Thyroid gland (tissue), 4 donors: Measurements from ENCODE around the gene CHORDC1. TPM values are rescaled to one million over a fixed set of nuclear protein-coding genes. Genes with fewer than 3 reads are reported as not detected.
"Not testable (repeated sequence)": the region's sequence is repeated elsewhere in the genome, so short reads cannot be mapped to it uniquely, and the experiment has no call there.

Experiments
- DNase-seq, 2 donors: peaks; one replicate each; pipeline ENCODE4 v3.0.0-alpha.2; 2019
- H3K27ac ChIP-seq, 3 donors: fragments of 200-600 bp; sonication (generic); 1 replicate in 2 of 3; 2 replicates in 1 of 3; pipeline ENCODE4 v1.5.1; 2016 to 2019; ENCODE audit warnings: mild to moderate bottlenecking in 1 of 3, moderate library complexity in 1 of 3
- H3K27me3 ChIP-seq: fragments of 200-600 bp; sonication (generic); one replicate; pipeline ENCODE4 v1.5.1; 2019
- H3K36me3 ChIP-seq, 2 donors: fragments of 200-600 bp; sonication (generic); one replicate each; pipeline ENCODE4 v1.5.1; 2016 to 2019
- H3K4me1 ChIP-seq, 2 donors: fragments of 200-600 bp; sonication (generic); one replicate each; pipeline ENCODE4 v1.5.1; 2017 to 2019
- H3K4me3 ChIP-seq, 3 donors: fragments of 200-600 bp; sonication (generic); replicated peaks in 1 of 3; 1 replicate in 2 of 3; 2 replicates in 1 of 3; pipeline ENCODE4 v1.5.1; 2016; ENCODE audit warnings: mild to moderate bottlenecking in 1 of 3
- H3K9me3 ChIP-seq: fragments of 200-600 bp; sonication (generic); one replicate; pipeline ENCODE4 v1.5.1; 2017
- POLR2A ChIP-seq, 2 donors: fragments of 450-650 bp; IDR thresholded peaks; one replicate each; pipeline ENCODE4 v1.6.1; 2017; ENCODE audit warnings: antibody characterized with exemption in 2 of 2, mild to moderate bottlenecking in 2 of 2, moderate library complexity in 1 of 2
- WGBS, 2 donors: methylation state at CpG; one replicate each; pipeline ENCODE4 v1.1.5; 2017; 5-methylcytosine and 5-hydroxymethylcytosine counted together
- intact Hi-C: fragments of 100-400 bp; cut with DNase I; formaldehyde crosslinking; loops from one replicate; pipeline ENCODE4 v1.15.1; 2023
- total RNA-seq, 4 donors: library from RNA; depleted of rRNA; stranded (reverse); fragments of >200 nt; gene quantifications; one replicate each; pipeline ENCODE4 v1.2.3, GENCODE V29; 2016
- TF ChIP-seq, protein P1 (sequence below), 6 experiments: fragments of 200-600 bp in 3 of 6; fragments of 450-650 bp in 3 of 6; sonication (generic) in 3 of 6; IDR thresholded peaks; one replicate each; pipeline ENCODE4 v1.5.1; 2016 to 2019; ENCODE audit warnings: antibody characterized with exemption in 6 of 6, mild to moderate bottlenecking in 2 of 6, inconsistent platforms in 1 of 6, moderate library complexity in 1 of 6

CHORDC1 gene
- total RNA-seq, 4 donors from 2014 or later, result 48.9 to 102 (median 72.6) TPM

DNA sequence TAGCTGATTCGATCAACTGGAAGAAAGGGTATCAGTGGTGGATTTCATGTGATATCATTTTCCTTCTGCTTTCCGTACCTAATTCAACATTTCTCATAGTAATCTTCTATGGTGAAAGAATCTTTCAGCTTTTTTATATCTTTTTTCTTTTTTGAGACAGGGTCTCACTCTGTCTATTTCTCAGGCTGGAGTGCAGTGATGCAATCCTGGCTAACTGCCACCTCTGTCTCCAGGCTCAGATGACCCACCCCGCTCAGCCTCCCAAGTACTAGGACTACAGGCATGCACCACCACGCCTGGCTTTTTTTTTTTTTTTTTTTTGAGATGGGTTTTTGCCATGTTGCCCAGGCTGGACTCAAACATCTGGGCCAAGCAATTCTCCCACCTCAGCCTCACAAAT lies 18.6 kb upstream of the CHORDC1 start:
- Histone ChIP-seq H3K27ac (no peak overlapping the region), H3K27me3 (no peaks in the 10 kb centered on the region), H3K4me3 (no peak overlapping the region), H3K4me1 (no peaks in the 10 kb centered on the region), H3K36me3 (no peaks in the 10 kb centered on the region), H3K9me3 (no peaks in the 10 kb centered on the region)
- intact Hi-C loops, result no loop called here
- TF ChIP-seq POLR2A (IDR thresholded peaks at IDR 0.05), result no peak
- TF ChIP-seq, protein P1, sequence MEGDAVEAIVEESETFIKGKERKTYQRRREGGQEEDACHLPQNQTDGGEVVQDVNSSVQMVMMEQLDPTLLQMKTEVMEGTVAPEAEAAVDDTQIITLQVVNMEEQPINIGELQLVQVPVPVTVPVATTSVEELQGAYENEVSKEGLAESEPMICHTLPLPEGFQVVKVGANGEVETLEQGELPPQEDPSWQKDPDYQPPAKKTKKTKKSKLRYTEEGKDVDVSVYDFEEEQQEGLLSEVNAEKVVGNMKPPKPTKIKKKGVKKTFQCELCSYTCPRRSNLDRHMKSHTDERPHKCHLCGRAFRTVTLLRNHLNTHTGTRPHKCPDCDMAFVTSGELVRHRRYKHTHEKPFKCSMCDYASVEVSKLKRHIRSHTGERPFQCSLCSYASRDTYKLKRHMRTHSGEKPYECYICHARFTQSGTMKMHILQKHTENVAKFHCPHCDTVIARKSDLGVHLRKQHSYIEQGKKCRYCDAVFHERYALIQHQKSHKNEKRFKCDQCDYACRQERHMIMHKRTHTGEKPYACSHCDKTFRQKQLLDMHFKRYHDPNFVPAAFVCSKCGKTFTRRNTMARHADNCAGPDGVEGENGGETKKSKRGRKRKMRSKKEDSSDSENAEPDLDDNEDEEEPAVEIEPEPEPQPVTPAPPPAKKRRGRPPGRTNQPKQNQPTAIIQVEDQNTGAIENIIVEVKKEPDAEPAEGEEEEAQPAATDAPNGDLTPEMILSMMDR (IDR thresholded peaks at IDR 0.05), result no peak
- DNase-seq, result no peak
- 91 to 96% methylated on average over 3 to 4 of the region's 4 CpGs for WGBS, 2 donors

DNA sequence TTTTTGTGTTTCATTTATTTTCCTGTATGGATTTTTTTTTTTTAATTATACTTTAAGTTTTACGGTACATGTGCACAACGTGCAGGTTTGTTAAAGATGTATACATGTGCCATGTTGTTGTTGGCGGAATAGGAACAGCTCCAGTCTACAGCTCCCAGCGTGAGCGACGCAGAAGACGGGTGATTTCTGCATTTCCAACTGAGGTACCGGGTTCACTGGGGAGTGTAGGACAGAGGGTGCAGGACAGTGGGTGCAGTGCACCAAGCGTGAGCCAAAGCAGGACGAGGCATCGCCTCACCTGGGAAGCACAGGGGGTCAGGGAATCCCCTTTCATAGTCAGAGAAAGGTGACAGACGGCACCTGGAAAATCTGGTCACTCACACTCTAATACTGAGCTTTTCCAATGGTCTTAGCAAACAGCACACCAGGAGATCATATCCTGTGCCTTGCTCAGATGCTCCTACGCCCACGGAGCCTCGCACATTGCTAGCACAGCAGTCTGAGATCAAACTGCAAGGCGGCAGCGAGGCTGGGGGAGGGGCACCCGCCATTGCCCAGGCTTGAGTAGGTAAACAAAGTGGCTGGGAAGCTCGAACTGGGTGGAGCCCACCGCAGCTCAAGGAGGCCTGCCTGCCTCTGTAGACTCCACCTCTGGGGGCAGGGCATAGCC lies 17.3 kb upstream of the CHORDC1 start:
- H3K9me3 ChIP-seq, H3K27me3 ChIP-seq, H3K36me3 ChIP-seq, H3K4me1 ChIP-seq, intact Hi-C loops, DNase-seq, H3K27ac ChIP-seq, H3K4me3 ChIP-seq: not testable (repeated sequence)
- WGBS, 2 donors, result 92 to 95% methylated on average over 12 to 16 of the region's 20 CpGs

GRCh38 chr11:90237004-90237403 lies 14.2 kb upstream of the CHORDC1 start:
- intact Hi-C loops, result no loop called here
- DNase-seq, result no peak

GRCh38 chr11:90235526-90235925 lies 12.7 kb upstream of the CHORDC1 start:
- no peak overlapping the region for H3K27ac ChIP-seq
- intact Hi-C loops, result no loop called here
- H3K4me3 ChIP-seq, result no peak overlapping the region
- H3K9me3 ChIP-seq, result no peaks in the 10 kb centered on the region
- no peak for TF ChIP-seq POLR2A (IDR thresholded peaks at IDR 0.05)
- TF ChIP-seq, protein P1 (IDR thresholded peaks at IDR 0.05), result no peak
- 88% methylated on average over 4 of the region's 4 CpGs for WGBS, 2 donors
- H3K36me3 ChIP-seq, result no peaks in the 10 kb centered on the region
- H3K27me3 ChIP-seq, result no peaks in the 10 kb centered on the region
- no peaks in the 10 kb centered on the region for H3K4me1 ChIP-seq
- DNase-seq, result no peak

More at GRCh38 chr11:90237004-90237403, 14.2 kb upstream of the CHORDC1 start:
- Histone ChIP-seq H3K27ac (no peak overlapping the region), H3K36me3 (no peaks in the 10 kb centered on the region), H3K27me3 (no peaks in the 10 kb centered on the region), H3K4me1 (no peaks in the 10 kb centered on the region), H3K4me3 (no peak overlapping the region), H3K9me3 (no peaks in the 10 kb centered on the region)
- no peak for TF ChIP-seq POLR2A (IDR thresholded peaks at IDR 0.05)
- TF ChIP-seq, protein P1 (IDR thresholded peaks at IDR 0.05), result no peak
- WGBS, 2 donors, result 85 to 90% methylated on average over 4 of the region's 4 CpGs

DNA sequence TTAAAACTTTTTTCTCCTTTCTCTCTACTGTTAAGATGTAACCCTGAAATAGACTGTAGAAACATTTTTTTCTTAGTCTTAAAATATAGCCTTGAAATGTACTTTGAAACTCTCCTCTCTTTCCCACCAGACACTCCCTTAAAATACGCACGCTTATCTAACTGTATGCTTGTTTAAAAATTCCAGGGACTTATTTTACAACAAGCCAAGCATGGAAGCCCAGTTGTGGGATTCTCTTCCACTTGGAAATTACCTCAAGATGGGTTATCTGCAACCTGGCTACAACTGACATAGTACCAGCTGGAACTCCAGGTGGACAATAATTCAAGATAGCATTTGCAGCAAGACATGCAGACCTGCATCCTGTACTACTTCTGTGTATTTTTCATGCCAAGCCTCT lies 12.1 kb upstream of the CHORDC1 start:
- no peak for TF ChIP-seq POLR2A (IDR thresholded peaks at IDR 0.05)
- TF ChIP-seq, protein P1 (IDR thresholded peaks at IDR 0.05), result no peak
- no peaks in the 10 kb centered on the region for H3K36me3 ChIP-seq
- no peak overlapping the region for H3K4me3 ChIP-seq
- 86 to 93% methylated on average over 2 of the region's 2 CpGs for WGBS, 2 donors
- no peak overlapping the region for H3K27ac ChIP-seq
- intact Hi-C loops, result no loop called here
- H3K27me3 ChIP-seq, result no peaks in the 10 kb centered on the region
- DNase-seq, result no peak
- H3K4me1 ChIP-seq, result no peaks in the 10 kb centered on the region
- H3K9me3 ChIP-seq, result no peaks in the 10 kb centered on the region
